ENCODE data around the gene PLEKHO2.

DNA sequence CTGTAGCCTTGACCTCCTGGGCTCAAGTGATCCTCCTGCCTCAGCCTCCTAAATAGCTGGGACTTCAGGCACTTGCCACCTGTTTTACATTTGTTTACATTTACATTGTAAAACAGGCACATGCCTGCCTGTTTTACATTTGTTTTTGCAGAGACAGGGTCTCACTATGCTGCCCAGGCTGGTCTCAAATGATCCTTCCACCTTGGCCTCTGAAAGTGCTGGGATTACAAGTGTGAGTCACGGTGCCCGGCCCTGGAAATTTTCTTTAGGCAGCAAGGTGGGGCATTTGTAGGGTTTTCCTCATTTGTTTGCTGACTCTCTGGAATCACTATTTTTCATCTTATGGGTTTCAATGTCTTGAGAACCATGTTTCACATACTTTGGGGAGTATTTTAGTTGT is 41.2 kb upstream of the PLEKHO2 start:
- TF ChIP-seq, protein P1, sequence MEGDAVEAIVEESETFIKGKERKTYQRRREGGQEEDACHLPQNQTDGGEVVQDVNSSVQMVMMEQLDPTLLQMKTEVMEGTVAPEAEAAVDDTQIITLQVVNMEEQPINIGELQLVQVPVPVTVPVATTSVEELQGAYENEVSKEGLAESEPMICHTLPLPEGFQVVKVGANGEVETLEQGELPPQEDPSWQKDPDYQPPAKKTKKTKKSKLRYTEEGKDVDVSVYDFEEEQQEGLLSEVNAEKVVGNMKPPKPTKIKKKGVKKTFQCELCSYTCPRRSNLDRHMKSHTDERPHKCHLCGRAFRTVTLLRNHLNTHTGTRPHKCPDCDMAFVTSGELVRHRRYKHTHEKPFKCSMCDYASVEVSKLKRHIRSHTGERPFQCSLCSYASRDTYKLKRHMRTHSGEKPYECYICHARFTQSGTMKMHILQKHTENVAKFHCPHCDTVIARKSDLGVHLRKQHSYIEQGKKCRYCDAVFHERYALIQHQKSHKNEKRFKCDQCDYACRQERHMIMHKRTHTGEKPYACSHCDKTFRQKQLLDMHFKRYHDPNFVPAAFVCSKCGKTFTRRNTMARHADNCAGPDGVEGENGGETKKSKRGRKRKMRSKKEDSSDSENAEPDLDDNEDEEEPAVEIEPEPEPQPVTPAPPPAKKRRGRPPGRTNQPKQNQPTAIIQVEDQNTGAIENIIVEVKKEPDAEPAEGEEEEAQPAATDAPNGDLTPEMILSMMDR (IDR thresholded peaks at IDR 0.05; ENCODE audit: poor library complexity), result no peak
- TF ChIP-seq EZH2 (IDR thresholded peaks at IDR 0.05; ENCODE audit: borderline replicate concordance) (no peak), EZH2phosphoT487 (IDR thresholded peaks at IDR 0.05; ENCODE audit: low read depth, severe bottlenecking, unreplicated experiment) (no peak)

All from hepatocyte (in vitro differentiated cells).